Stimulated activated CD8-positive, alpha-beta memory T cell treated with anti-CD3 and anti-CD28 coated beads, Interleukin-12 subunit alpha, Interleukin-12 subunit beta, amount 100 ng/mL, for 24 hours (primary cell): ENCODE results near the gene SPACA4.

ENCODE experiments used
- DNase-seq: peaks from one replicate; pipeline ENCODE4 v3.0.0-alpha.2; 2020; ENCODE audit errors: extremely low read depth

The SPACA4 gene

DNA sequence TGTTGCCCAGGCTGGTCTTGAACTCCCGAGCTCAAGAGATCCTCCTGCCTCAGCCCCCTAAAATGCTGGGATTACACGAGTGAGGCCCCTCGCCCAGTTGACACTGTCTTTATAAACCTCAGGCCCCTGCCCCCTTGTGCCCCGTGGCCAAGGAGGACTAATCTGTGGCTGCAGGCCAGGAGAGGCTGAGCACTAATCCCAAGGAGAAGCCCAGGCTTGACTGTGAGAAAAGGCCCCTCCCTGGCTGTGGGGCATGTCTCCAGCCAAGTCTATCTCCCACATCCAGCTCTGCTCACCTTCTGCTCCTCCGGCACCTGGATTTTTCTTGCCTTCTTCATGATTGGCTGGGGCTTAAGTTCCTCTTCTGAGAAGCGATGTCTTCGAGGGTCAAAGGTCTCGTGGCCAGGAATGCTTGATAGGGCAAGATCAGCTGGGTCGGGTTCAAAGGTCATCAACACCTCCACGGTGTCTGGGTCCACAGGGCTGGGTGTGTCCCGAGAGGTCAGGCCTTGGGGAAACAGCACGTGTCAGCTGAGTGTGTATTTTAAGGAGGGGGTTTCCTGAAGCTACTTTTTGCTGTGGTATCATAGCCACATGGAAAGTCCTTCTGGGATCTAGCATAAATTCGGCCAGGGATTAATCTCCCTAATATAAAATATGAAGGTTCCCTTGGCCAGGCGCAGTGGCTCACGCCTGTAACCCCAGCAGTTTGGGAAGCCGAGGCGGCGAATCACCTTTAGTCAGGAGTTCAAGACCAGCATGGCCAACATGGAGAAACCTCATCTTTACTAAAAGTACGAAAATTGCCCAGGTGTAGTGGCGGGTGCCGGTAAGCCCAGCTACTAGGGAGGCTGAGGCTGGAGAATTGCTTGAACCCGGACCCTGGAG, 26.9 kb downstream of the SPACA4 start:
- no peak for DNase-seq

DNA sequence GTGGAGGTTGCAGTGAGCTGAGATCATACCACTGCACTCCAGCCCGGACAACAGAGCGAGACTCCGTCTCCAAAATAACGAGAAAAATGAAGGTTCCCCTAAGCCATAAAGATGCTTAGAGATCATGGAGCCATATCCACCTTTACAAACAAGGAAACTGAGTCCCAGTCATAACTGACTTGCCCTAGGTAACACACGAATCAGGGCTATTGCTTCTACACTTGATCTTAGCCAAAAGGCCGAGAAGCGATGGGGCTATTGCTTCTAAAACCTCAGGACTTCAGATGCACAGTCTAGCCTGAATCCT, 27.4 kb downstream of the SPACA4 start:
- no peak for DNase-seq

DNA sequence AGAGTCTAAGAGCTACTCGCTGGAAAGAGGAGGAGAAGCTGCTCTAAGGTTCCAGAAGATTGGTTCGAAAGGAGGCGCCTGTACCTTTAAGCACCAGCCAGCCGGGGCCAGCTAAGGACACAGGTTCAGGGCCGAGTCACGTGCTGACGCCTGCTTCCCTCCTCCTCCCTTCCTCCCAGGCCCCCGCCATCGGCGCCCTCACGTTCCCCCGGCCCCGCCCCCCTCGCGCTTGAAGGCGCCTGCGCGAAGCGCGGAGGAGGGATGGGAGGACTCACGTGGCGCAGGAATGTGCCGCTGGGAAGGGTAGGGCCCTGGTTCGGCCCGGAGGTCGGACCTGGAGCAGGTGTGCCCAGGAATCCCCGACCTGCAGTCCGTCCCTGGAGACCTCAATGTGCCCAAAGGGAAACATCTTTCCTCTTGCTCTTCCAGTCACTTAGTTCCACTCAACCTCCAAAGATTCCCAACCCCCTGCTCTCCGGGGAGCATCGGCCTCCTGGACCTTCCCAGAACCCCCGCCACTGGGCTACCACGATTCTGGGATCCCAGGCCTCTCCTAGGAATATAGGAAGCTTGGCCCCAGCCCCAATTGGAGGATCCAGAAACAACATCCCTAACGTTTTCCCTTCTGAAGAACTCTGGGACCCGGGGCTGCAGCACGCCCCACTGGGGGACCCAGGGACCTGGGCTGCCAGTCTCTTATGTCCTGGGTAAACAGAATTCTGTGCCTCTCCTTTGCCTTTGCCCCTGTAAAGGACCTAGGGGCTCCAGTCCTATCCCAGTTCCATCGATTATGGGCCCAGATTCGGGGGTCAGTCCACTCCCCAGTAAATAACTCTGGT, 28.1 kb downstream of the SPACA4 start:
- DNase-seq, result peak; percentile 86

DNA sequence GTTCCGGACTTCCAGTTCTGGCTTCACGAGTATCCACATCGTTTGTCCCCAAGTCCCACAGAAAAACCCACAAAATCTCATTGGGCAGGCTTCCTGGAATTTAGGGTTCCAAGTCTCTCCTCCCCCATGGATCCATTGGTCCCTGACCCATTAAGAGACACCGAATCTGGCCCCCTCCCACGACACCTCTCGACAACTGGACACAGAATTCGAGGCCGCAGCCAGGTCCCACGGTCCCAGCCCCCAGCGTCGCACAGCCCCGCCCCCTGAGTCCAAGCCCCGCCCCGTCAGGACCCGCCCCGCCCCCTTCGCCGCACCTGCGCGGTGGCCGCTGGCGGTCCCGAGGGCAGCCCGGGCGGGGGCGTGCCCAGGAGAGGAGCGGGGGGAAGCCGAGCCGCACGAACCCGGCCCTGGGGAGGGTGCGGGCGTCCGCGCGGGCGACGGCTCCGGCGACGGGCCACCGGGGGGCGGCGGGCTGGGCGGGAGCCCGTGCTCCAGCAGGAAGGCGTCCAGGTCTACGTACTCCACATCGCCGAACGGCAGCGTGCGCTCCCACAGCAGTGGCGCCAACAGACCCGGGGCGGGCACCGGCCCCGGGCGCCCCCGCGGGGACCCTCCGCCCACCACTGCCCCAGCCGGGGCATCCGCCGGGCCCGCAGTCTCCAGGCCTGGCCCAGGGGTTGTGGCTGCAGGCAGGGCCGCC, 28.9 kb downstream of the SPACA4 start:
- peak; percentile 48 for DNase-seq

DNA sequence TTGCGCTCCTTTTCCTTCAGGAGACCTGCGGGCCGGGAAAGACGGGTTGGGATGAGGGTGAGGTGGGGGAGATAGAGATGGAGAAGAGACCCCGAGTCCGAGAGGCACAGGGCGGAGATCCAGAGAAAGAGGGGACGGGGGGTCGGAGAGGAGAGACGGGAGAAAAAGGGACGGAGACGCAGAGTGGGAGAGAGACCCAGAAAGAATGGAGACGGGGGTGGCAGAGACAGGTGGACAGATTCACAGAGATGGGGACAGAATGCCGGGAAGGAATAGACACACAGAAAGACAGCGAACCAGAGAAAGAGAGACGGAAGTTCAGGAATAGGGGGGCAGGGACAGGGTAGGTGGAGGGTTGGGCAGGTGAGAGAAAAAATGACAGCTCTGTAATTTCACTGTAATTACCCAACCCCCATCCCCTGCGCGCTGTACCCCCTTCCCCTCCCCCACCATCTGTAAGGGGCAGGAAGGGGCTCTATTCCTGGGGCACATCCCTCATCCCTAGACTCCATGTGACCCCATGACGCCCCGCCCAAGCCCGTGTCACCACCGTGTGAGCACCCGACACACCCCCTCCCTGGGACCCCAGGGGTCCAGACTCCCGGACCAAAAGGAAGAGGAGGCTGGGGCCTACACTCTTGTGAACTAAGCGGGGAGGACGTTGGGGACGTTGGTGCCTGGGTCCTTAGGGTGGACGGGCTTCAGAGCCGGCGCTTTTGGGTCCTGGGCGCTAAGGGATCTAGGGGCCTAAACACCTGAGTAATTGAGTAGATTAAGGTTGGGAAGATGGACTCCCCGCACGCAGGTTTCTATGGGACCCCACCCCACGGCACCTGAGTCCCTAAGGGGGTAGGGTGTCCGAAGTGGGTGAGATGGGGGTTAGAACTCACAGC, 29.7 kb downstream of the SPACA4 start:
- DNase-seq, result no peak

DNA sequence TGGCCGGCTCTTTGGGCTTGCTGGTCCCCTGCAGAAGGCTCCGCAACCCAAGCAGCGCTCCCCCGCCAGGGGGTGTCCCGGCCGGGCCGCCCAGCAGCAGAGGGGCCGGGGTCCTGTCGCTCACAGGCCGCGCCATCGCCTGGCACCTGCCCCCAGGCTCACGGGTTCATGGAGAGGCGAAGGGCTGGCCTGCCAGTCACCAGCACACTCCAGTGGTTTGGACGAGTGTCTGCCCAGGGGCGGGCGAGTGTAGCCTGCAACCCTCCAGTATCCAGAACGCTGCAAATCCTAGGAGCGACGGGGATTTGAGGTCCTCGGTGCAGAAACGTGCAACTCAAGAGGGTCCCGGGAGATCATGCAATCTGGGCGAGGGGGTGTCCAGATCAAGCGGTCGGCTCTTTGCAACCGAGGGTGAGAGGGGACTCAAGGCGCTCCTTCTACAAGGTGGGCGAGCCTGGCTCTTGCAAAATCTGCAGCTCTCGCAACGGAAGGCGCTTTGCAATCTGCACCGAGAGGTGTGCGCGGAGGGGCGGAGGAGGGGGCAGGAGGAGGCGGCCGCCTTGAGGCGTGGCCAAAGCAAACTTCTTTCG, 30.4 kb downstream of the SPACA4 start, which contains the start of gene DBP:
TSS of gene DBP (minus strand) at position 521 of the 590 bp plus-strand sequence. CDS start at position 136, 385 bp downstream.
- no peak for DNase-seq

DNA sequence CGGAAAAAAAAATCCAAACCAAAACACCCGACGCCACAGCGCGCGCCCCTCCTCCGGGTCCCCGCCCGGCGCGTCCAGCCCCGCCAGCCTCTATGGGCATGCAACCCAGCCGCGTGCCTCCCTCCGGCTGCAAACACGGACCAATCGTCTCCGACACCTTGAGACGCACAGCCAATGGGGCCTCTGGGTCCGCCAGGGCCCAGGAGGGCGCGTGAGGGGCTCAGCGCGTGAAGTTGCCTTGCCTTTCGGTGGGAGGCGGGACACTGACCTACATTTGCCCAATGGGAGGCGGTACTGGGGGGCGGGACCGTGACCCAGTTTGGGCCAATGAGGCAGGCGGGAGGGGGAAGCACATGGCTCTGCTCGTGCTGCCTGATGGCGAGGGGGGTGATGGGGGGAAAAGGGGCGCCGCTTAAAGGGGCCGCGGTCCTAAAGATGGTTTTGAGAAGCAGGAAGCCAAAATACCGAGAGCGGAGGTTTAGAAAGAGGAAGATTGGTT, 31.0 kb downstream of the SPACA4 start:
- DNase-seq, result peak; percentile 99

DNA sequence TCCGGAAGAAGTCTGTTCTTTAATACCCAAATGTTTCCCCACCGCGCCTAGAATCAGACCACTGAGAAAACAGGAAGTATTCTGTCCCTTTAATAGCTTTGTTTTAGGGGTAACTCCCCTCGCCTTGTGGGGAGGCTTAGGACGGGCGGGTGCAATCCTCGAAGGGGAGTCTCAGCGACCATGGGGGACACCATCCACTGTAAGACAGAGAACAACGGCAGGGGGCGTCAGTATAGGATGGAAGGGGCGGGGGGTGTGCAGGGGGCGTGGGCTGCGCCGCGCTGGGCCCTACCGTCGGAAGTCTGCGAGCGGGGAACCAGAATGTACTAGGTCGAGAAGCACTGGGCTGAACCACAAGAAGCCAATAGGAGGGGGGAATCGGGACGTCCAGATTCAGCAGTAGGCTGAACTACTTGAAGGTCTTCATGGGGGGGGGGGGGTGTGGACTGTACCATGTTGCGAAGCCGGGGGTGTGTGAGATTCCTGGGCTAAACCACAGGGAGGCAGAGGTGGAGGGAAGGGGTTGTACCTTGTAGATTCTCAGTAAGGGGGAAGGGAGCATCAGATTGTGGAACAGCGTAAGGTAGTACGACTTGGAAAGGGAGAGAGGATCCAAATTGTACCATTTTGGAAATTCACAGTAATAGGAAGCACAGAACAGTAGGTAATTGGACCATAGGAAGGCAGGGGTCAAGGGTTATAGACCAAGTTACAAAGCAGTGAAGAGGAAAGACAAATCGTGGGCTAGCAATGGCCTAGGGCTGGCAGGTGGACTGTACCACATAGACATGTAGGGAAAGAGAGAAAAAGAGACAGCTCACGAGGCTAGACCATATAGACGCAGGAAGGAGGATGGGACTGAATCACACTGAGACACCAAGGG, 31.6 kb downstream of the SPACA4 start:
- peak; percentile 60 for DNase-seq

DNA sequence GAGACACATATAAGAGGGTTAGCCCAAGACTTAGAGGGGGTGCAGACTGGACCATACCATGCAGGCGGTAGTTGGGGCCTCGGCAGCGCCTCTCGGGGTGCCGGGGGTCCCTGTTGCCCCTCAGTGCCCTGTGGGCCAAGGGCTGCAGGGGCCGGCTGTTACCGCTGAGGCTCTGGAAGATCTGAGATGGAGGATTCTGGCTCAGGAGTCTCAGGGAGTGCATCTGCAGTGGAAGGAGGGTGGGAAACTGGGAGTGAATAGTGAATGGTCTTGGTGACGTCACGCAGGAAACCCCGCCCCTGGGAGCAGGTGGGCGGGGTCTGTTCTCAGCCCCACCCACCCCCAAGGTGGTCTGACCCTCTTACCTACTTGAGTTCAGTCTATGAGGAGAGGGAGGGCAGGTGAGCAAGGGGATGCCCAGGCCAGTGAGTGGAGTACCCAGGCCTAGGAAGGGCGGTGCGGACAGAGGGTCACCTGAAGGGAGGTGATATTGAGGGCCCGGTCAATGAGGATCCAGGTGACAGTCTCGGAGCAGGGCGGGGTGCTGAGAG, 32.4 kb downstream of the SPACA4 start:
- DNase-seq, result no peak

DNA sequence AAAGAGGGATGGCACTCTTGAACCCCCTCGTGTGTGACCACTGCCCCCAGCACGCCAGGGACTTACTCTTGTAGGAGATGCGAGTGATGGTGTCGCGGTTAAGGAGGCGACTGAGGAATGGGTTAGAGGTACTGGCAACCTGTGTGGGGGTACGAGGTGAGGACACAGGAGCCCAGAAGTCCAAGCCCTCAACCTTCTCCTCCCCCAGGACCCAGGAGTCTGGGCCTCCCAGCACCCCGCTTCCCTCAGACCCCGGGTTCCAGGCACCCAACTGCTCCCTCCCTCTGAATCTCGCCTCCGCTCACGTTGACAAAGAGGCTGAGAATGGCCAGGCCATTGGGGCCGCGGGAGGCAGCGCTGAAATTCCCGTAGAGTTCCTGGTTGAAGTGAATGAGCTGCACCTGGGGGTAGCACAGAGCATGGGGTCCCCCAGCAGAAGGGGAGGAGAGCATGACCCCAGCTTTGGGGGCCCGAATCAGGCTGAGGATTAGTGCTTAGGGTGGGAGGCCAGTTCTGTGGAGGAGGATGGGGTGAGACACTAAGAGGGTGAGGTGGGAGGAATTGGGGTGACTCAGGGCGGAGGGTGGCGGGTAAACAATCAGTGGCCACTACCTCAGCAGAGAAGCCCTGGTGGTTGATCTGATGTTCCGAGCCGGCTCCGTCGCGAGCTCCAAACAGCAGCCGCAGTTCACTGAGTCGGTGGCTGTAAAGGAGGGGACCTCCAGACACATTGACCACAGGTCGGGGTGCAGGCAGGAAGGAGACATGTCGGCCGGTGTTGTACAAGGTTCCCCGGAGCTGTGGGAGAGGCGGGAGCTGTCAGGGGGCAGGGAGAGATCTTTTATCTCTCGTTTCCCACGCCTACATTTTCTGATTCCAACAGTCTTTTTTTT, 33.2 kb downstream of the SPACA4 start:
- DNase-seq, result no peak

DNA sequence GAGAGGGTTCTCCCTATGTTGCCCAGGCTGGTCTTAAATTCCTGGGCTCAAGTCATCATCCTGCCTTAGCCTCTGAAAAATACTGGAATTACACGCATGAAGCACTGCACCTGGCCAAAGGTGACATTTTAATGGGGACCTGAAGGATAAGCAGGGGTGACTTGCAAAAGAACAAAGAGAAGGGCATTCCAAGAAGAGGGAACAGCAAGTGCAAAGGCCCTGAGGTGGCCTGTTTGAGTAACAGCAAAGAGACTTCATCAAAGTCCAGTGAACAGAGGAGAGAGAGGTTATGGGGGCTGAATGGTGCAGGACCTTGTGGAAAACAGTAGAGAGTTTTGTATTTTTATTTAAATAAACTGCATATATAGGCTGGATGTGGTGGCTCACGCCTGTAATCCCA, 35.3 kb downstream of the SPACA4 start:
- no peak for DNase-seq

DNA sequence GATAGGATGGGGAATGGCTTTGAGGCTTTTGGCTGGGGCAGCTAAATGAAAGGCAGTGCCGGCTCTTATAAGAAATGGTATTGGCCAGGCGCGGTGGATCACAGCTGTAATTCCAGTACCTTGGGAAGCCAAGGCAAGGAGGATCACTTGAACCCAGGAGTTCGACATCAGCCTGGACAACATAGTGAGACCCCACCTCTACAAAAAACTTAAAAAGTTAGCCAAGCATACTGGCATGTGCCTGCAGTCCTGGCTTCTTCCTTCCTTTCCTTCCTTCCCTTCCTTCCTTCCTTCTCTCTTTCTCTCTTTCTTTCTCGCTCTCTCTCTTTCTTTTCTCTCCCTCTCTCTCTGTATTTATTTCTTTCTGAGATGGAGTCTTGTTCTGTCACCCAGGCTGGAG, 36.3 kb downstream of the SPACA4 start:
- DNase-seq, result no peak

DNA sequence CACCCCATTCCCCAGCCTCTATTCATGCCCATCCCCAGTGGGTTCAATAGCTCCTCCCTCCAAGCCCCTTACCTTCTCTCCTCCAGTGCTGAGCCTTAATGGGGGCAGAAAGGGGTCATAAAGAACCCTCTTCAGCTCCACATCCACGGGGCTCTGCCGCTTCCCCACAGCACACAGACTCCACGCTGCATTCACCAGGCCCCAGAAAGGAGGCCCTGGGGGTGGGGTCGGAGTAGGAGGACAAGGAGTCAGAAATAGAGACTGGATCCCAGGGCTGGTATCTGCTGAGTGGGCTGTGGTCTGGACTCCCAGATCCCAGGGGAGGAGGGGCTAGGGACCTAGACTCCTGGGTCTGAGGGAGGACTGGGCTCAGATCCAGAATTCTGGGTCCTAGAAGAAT, 37.8 kb downstream of the SPACA4 start:
- DNase-seq, result no peak

DNA sequence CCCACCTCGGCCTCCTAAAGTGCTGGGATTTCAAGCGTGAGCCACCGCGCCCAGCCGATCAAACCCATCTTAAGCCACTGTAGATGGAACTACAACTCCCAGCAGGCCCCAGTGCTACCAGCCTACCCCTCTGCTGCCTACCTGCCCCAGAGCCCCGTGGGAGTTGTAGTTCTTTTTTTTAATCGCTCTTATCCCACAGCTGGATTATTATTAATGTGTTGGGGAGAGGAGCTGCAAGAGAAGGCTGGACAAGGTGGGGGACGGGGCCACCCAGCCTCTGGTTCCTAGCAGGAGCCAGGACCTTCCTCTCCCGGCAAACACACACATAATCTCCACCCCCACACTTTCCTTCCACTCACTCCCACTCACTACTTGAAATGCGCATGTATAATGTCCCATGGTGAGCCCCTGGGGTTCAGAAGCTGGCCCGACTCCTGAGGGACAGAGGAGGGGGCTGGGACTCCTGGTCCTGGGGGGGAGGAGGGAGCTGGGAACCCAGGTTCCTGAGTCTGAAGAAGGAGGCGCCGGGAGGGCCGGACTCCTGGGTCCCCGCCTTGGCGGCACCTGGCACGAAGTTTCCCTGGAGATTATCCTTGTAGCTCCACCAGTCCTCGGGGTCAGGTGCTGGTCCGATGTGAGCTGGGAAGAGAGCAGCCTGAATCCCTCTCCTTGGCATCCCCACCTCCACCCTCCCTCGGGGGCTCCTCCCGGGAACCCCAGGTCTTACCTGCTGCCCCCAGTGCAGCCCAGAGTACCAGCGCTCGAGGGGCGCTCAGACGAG, 38.5 kb downstream of the SPACA4 start:
- DNase-seq, result peak; percentile 46

DNA sequence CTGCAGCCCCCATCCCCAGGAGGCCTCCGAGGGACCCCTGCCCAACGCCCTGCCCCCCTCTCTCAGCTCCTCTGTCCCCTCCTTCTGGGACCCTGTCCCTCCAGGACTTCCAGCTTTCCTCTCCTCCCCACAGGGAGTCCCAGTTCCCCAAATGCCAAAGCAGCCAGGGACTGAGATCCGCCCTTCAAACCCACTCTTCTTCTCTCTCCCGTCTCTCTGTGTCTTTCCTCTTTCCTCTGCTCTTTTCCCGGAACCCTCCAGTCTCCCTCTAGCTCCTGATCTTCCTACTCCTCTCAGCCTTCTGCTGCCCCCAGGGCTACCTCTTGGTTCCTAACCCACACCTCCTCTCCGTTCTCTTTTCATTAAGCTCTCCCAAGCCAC, 39.1 kb downstream of the SPACA4 start:
- DNase-seq, result no peak

DNA sequence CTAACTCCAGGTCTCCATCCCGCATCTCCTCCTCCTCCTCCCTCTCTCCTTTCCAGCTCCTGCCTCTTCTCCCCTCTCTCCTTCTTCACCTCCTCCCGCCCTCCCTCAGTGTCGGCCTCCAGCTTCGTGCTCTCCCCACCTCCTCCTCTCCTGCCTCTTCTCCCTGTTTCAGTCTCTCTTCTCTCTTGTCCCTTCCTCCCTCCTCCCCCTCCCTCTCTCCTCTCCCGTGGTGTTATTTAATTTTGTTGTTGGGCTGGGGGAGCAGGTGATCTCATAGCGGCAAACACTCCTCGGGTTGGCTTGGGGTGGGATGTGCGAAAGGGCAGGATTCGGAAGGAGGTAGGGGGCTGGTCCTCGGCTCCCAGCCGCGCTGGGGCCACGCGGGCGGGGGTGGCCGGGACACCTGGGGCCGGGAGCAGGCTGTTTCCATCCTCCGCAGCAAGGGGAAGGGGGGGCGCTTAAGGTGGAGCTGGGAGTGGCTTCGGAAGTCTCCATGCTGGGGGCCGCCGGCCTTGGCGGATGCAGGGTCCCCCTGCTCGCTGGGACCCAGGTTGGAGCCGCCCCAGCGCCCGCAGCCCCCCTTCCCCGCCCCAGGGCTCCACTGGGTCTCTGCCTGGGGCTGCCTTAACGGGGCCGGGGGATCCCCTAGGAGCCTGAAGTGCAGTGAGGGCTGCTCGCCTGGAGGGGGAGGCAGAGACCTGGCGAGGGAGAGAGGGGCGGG, 39.6 kb downstream of the SPACA4 start, which contains the start of gene CA11:
TSS of gene CA11 (minus strand) at position 187 of the 721 bp plus-strand sequence. CDS start 555 bp downstream, outside the sequence.
- peak; percentile 77 for DNase-seq

DNA sequence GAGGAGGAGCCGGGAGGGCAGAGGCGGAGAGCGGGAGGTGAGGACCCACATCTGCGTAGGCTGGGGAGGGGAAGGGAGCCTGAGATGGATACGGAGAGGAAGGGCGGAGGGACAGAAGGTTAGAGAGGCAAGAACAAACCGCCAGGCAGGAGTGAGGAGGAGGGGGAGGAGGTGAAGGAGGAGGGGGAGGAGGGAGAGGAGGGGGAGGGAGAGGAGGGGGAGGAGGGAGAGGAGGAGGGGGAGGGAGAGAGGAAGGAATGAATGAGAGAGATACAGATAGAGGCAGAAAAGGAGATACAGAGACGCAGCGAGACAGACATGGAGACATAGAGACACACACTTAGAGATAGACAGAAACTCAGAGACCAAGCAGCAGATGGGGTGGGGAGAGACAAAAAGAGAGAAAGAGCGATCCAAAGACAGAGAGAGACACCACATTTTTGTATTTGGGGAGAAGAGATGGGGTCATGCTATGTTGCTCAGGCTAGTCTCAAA, 40.2 kb downstream of the SPACA4 start:
- no peak for DNase-seq
